ENCODE results near the gene GNB3. TPM values are rescaled to one million over a fixed set of nuclear protein-coding genes. Genes with fewer than 3 reads are reported as not detected.
A peak's percentile ranks its signal among the peaks of the same experiment; 100 is the strongest.

GNB3 gene
- total RNA-seq, 1 experiment from 2014 or later, result 14.0 TPM

- Mint-ChIP-seq H3K4me3 (peak within 1 kb of the TSS; percentile 99), H3K27me3 (ENCODE audit: low read depth) (peaks cover 32% of the 10 kb centered on the region), H3K36me3 (peaks cover 23% of the 10 kb centered on the region), H3K27ac (peak within 1 kb of the TSS; percentile 97), H3K9me3 (no peaks in the 10 kb centered on the region), H3K4me1 (peaks cover 44% of the 10 kb centered on the region)
- DNase-seq (ENCODE audit: low spot score) (peak; percentile 53), ATAC-seq (no peak)
- POLR2A ChIA-PET, result interaction anchor here (0.6 to 1.9 kb wide), 7 partner anchors 45 to 378 kb away, joined by 3 to 7 read pairs (median 4); partner anchors contain the start of genes MLF2, PTMS and SPSB2
- CTCF ChIA-PET, result interaction anchor here (1.0 to 8.9 kb wide), 8 partner anchors 12 to 139 kb away, joined by 3 to 110 read pairs (median 6); partner anchors contain the start of genes GNB3, LAG3, MLF2 and PTMS
- 0 out of 2 replicates have a peak, but pooled peaks have one; percentile 45 for TF ChIP-seq FOXP4 (CRISPR knock-in tag; IDR thresholded peaks at IDR 0.05)
- TF ChIP-seq TP53 (CRISPR knock-in tag; IDR thresholded peaks at IDR 0.05), result peak; percentile 51; the same call in 1 of the 2 replicates
- TF ChIP-seq PRDM15 (CRISPR knock-in tag; IDR thresholded peaks at IDR 0.05), result no peak
Observed at GRCh38 chr12:6827982-6828780, 12.5 kb upstream of the GNB3 start, which contains the start of gene P3H3. Gene P3H3, plus strand, starts transcription at chr12:6828407. Its CDS starts 34 bp downstream, at chr12:6828441.

- DNase-seq (ENCODE audit: low spot score) (peak; percentile 72), ATAC-seq (peak; percentile 40)
- no peaks in the 10 kb centered on the region for H3K9me3 Mint-ChIP-seq
- CTCF ChIA-PET, result interaction anchor here (0.5 to 8.9 kb wide), 8 partner anchors 23 to 203 kb away, joined by 3 to 110 read pairs (median 4); partner anchors contain the start of genes COPS7A, LAG3, MLF2 and PTMS
- H3K27ac Mint-ChIP-seq, result peak overlapping the region; percentile 94
- peaks cover 25% of the 10 kb centered on the region for H3K27me3 Mint-ChIP-seq (ENCODE audit: low read depth)
- POLR2A ChIA-PET, result interaction anchor here (0.6 to 1.9 kb wide), 6 partner anchors 18 to 378 kb away, joined by 3 to 7 read pairs (median 3); partner anchors contain the start of genes CDCA3 and PTMS
- peaks cover 31% of the 10 kb centered on the region for H3K36me3 Mint-ChIP-seq
- peaks cover 41% of the 10 kb centered on the region for H3K4me1 Mint-ChIP-seq
- peak overlapping the region; percentile 99 for H3K4me3 Mint-ChIP-seq
- TF ChIP-seq HMGA2 (CRISPR knock-in tag; IDR thresholded peaks at IDR 0.05) (no peak), TP53 (CRISPR knock-in tag; IDR thresholded peaks at IDR 0.05) (no peak), E2F1 (CRISPR knock-in tag; IDR thresholded peaks at IDR 0.05) (no peak), JUN (CRISPR knock-in tag; IDR thresholded peaks at IDR 0.05) (peak; percentile 46; the same call in 1 of the 2 replicates), MYBL2 (CRISPR knock-in tag; IDR thresholded peaks at IDR 0.05) (peak; percentile 15; the same call in 1 of the 2 replicates), USF1 (CRISPR knock-in tag; IDR thresholded peaks at IDR 0.05) (0 out of 2 replicates have a peak, but pooled peaks have one; percentile 21), MXD4 (CRISPR knock-in tag; IDR thresholded peaks at IDR 0.05; ENCODE audit: borderline replicate concordance) (no peak), GABPB1 (CRISPR knock-in tag; IDR thresholded peaks at IDR 0.05) (0 out of 2 replicates have a peak, but pooled peaks have one; percentile 18), HMGXB4 (CRISPR knock-in tag; IDR thresholded peaks at IDR 0.05) (peak; percentile 79), ZNF219 (CRISPR knock-in tag; IDR thresholded peaks at IDR 0.05; ENCODE audit: borderline replicate concordance) (no peak), ZBTB43 (CRISPR knock-in tag; IDR thresholded peaks at IDR 0.05) (peak; percentile 50; the same call in 1 of the 2 replicates), SP1 (CRISPR knock-in tag; conservative IDR thresholded peaks at IDR 0.05) (peak; percentile 60; the same call in 1 of the 2 replicates), AR (CRISPR knock-in tag; IDR thresholded peaks at IDR 0.05) (no peak), ZNF671 (CRISPR knock-in tag; IDR thresholded peaks at IDR 0.05) (no peak)
Observed at GRCh38 chr12:6828781-6829535, 11.8 kb upstream of the GNB3 start.

All from WTC11 (cell line).